K562 (cell line): ENCODE results near the gene DAPK1. TPM values are rescaled to one million over a fixed set of nuclear protein-coding genes. Genes with fewer than 3 reads are reported as not detected.

Experiments
- ASH1L ChIP-seq: fragments of 450-650 bp; IDR thresholded peaks from 2 replicates; pipeline ENCODE4 v1.6.1; 2018; ENCODE audit warnings: borderline replicate concordance, mild to moderate bottlenecking, low read depth; ENCODE audit not compliant: partially characterized antibody
- DMBX1 ChIP-seq: fragments of 250-450 bp; sonication (Bioruptor Pico); IDR thresholded peaks from 2 replicates; pipeline ENCODE4 v1.8.0; 2022; ENCODE audit warnings: inconsistent platforms, mild to moderate bottlenecking, moderate library complexity, borderline replicate concordance
- DPF2 ChIP-seq: fragments of 450-650 bp; IDR thresholded peaks from 2 replicates; pipeline ENCODE4 v1.6.1; 2016
- EZH2 ChIP-seq: IDR thresholded peaks from 2 replicates; pipeline ENCODE4 v1.6.1; 2012; ENCODE audit warnings: low read depth, mild to moderate bottlenecking, inconsistent platforms, low read length, borderline replicate concordance
- FOXJ2 ChIP-seq: fragments of 200-800 bp; sonication (Bioruptor generic); IDR thresholded peaks from 2 replicates; pipeline ENCODE4 v1.6.1; 2016; ENCODE audit warnings: missing genetic modification characterization, missing compliant biosample characterization
- MECOM ChIP-seq: fragments of 250-450 bp; sonication (Bioruptor Pico); IDR thresholded peaks from 2 replicates; pipeline ENCODE4 v1.8.0; 2022; ENCODE audit warnings: inconsistent platforms
- NFE2 ChIP-seq: IDR thresholded peaks from 2 replicates; pipeline ENCODE4 v1.6.1; 2014; ENCODE audit warnings: antibody characterized with exemption, low read depth
- NR0B1 ChIP-seq: fragments of 450-650 bp; IDR thresholded peaks from one replicate; pipeline ENCODE4 v1.6.1; 2018; ENCODE audit warnings: mild to moderate bottlenecking, moderate library complexity; ENCODE audit not compliant: partially characterized antibody
- PHTF2 ChIP-seq: fragments of 250-450 bp; sonication (Bioruptor Pico); IDR thresholded peaks from 2 replicates; pipeline ENCODE4 v1.5.0; 2021; ENCODE audit warnings: mild to moderate bottlenecking
- RAD51 ChIP-seq: fragments of 450-650 bp; IDR thresholded peaks from 2 replicates; pipeline ENCODE4 v1.7.1; 2016; ENCODE audit warnings: low read depth, mild to moderate bottlenecking, borderline replicate concordance
- SAFB ChIP-seq: fragments of 200-400 bp; formaldehyde crosslinking; IDR thresholded peaks from 2 replicates; pipeline ENCODE4 v1.6.1; 2017; ENCODE audit warnings: low read depth, low read length, borderline replicate concordance
- SNIP1 ChIP-seq: fragments of 450-650 bp; IDR thresholded peaks from 2 replicates; pipeline ENCODE4 v1.7.1; 2017; ENCODE audit warnings: low read depth, mild to moderate bottlenecking
- SREBF2 ChIP-seq: sonication (generic); formaldehyde crosslinking; IDR thresholded peaks from 2 replicates; pipeline ENCODE4 v1.4.0; 2020; ENCODE audit warnings: mild to moderate bottlenecking, missing genetic modification reagents
- TAF9B ChIP-seq: fragments of 450-650 bp; IDR thresholded peaks from 2 replicates; pipeline ENCODE4 v1.6.1; 2018; ENCODE audit warnings: mild to moderate bottlenecking; ENCODE audit not compliant: partially characterized antibody
- TEAD1 ChIP-seq, 2 experiments: fragments of 450-650 bp in 1 of 2; sonication (generic) in 1 of 2; formaldehyde crosslinking; IDR thresholded peaks; 2 replicates each; pipeline versions ENCODE4 v1.4.0 to v1.8.0; 2020 to 2022; ENCODE audit warnings: mild to moderate bottlenecking in 2 of 2, missing genetic modification reagents in 1 of 2
- TRIM25 ChIP-seq: fragments of 450-650 bp; IDR thresholded peaks from 2 replicates; pipeline ENCODE4 v1.7.0; 2016; ENCODE audit warnings: borderline replicate concordance
- U2AF1 ChIP-seq: fragments of 200-400 bp; formaldehyde crosslinking; optimal IDR thresholded peaks from 2 replicates; pipeline ENCODE3; 2017; ENCODE audit warnings: mild to moderate bottlenecking, low read depth, low read length, moderate library complexity
- VEZF1 ChIP-seq: fragments of 200-800 bp; sonication (Bioruptor generic); IDR thresholded peaks from 2 replicates; pipeline ENCODE4 v1.6.1; 2017; ENCODE audit warnings: missing genetic modification characterization, missing compliant biosample characterization
- ZNF274 ChIP-seq: IDR thresholded peaks from 2 replicates; pipeline ENCODE4 v1.6.1; 2011; ENCODE audit warnings: low read depth, mild to moderate bottlenecking, low read length, moderate library complexity, borderline replicate concordance
- ZNF584 ChIP-seq: fragments of 200-800 bp; sonication (Bioruptor generic); IDR thresholded peaks from 2 replicates; pipeline ENCODE4 v1.6.1; 2016; ENCODE audit warnings: low read depth, mild to moderate bottlenecking, missing genetic modification characterization, missing compliant biosample characterization
- polyA plus RNA-seq, 8 experiments: library from polyadenylated mRNA; depleted of rRNA in 4 of 8; stranded (reverse) in 5 of 8; unstranded in 3 of 8; fragments of >200 nt; fragmentation: Nextera tagmentation in 2 of 8; fragmentation: Illumina TruSeq in 1 of 8; extraction: Ambion mirVana in 2 of 8; extraction: Trizol in 1 of 8; gene quantifications; 2 replicates each; pipeline versions ENCODE4 v1.2.1 to v1.2.3, GENCODE V29; 2011 to 2014; ENCODE audit warnings: inconsistent platforms in 1 of 8, missing spikeins in 1 of 8
- total RNA-seq, 7 experiments: library from RNA; depleted of rRNA in 6 of 7; stranded (reverse); fragments of >200 nt in 6 of 7; fragmentation: Illumina TruSeq in 2 of 7; extraction: Trizol in 2 of 7; gene quantifications; 2 replicates each; pipeline versions ENCODE4 v1.2.1 to v1.2.3, GENCODE V29; 2011 to 2021; ENCODE audit warnings: low replicate concordance in 1 of 7

DAPK1 gene
- total and polyA plus RNA-seq, 9 of the 15 experiments (the other 6 are each of a cell fraction or from before 2014, with no cell fraction given) = 1.7 to 26.4 (median 15.8) TPM

GRCh38 chr9:87578625-87579024 lies 81.0 kb downstream of the DAPK1 start (continued):
- TF ChIP-seq NR0B1 (no peak), ASH1L (no peak), VEZF1 (CRISPR knock-in tag) (no peak), SREBF2 (no peak), TAF9B (no peak), DMBX1 (no peak), SAFB (no peak), PHTF2 (CRISPR knock-in tag) (no peak), ZNF274 (no peak), SNIP1 (no peak), MECOM (CRISPR knock-in tag) (peak; percentile 94), NFE2 (no peak), EZH2 (no peak), FOXJ2 (tag) (no peak), U2AF1 (no peak), DPF2 (0 out of 2 replicates have a peak, but pooled peaks have one; percentile 44), TEAD1 (CRISPR knock-in tag; IDR thresholded peaks at IDR 0.05) (peak in 1 of 2 experiments; percentile 35; a peak in 1 of 4 replicates), TRIM25 (no peak), ZNF584 (CRISPR knock-in tag) (no peak), RAD51 (no peak)
